H1 (cell line): ENCODE measurements around the gene ZNF487. TPM values are rescaled to one million over a fixed set of nuclear protein-coding genes. Genes with fewer than 3 reads are reported as not detected.

ENCODE experiments used
- CTCF ChIA-PET: fragments of 300-600 bp; sonication (Branson Sonifier 250); formaldehyde crosslinking; loops from one replicate; lab custom pipeline; 2021; ENCODE audit not compliant: partially characterized antibody; lab: Charles Lee
- POLR2A ChIA-PET: fragments of 300-600 bp; sonication (Branson Sonifier 250); formaldehyde crosslinking; loops from one replicate; lab custom pipeline; 2021; ENCODE audit warnings: inconsistent platforms; ENCODE audit not compliant: partially characterized antibody; lab: Charles Lee
- DNase-seq, 2 experiments: peaks; one replicate each; pipeline versions ENCODE4 v3.0.0 to v3.0.0-alpha.2; 2010 to 2022; ENCODE audit warnings: low spot score in 2 of 2, low read depth in 1 of 2, mixed read lengths in 1 of 2
- FAIRE-seq: peaks from 2 replicates; lab custom pipeline; 2011; peaks lifted over from hg19 to GRCh38; lab: Jason Lieb, UNC
- H2AFZ ChIP-seq: 2 replicates; pipeline ENCODE4 v1.8.1; 2012; ENCODE audit warnings: low read length, inconsistent platforms
- H2AK5ac ChIP-seq: 2 replicates; pipeline ENCODE4 v1.6.1; 2013; ENCODE audit warnings: low read depth, low read length
- H2BK120ac ChIP-seq: replicated peaks from 2 replicates; pipeline ENCODE3; 2013; ENCODE audit warnings: low read depth, low read length, inconsistent platforms
- H2BK12ac ChIP-seq: 2 replicates; pipeline ENCODE4 v1.6.1; 2013; ENCODE audit warnings: low read depth, low read length
- H2BK15ac ChIP-seq: 2 replicates; pipeline ENCODE4 v1.6.1; 2013; ENCODE audit warnings: low read length
- H2BK20ac ChIP-seq: 2 replicates; pipeline ENCODE4 v1.6.1; 2013; ENCODE audit warnings: low read length
- H2BK5ac ChIP-seq: 2 replicates; pipeline ENCODE4 v1.6.1; 2013; ENCODE audit warnings: low read depth, low read length
- H3K14ac ChIP-seq: 2 replicates; pipeline ENCODE4 v1.6.1; 2013; ENCODE audit warnings: inconsistent platforms; ENCODE audit not compliant: insufficient read length
- H3K18ac ChIP-seq: 2 replicates; pipeline ENCODE4 v1.6.1; 2013; ENCODE audit warnings: low read length; ENCODE audit errors: extremely low read depth
- H3K23ac ChIP-seq: 2 replicates; pipeline ENCODE4 v1.6.1; 2013; ENCODE audit warnings: inconsistent platforms; ENCODE audit not compliant: insufficient read length
- H3K23me2 ChIP-seq: 2 replicates; pipeline ENCODE4 v1.6.1; 2013; ENCODE audit warnings: low read depth, low read length
- H3K27ac ChIP-seq: 2 replicates; pipeline ENCODE4 v1.6.1; 2011; ENCODE audit warnings: low read depth, low read length, inconsistent platforms
- H3K27me3 ChIP-seq, 4 experiments: replicated peaks in 1 of 4; 1 replicate in 1 of 4; 2 replicates in 3 of 4; pipeline versions ENCODE4 v1.6.1 to v1.8.1; 2011 to 2013; ENCODE audit warnings: low read length in 3 of 4, mild to moderate bottlenecking in 3 of 4, inconsistent platforms in 2 of 4, mixed read lengths in 2 of 4, moderate library complexity in 1 of 4; ENCODE audit not compliant: control insufficient read depth in 3 of 4, insufficient read depth in 3 of 4; ENCODE audit errors: extremely low read depth in 1 of 4
- H3K36me3 ChIP-seq, 4 experiments: 2 replicates each; pipeline versions ENCODE4 v1.6.1 to v1.8.1; 2011 to 2013; ENCODE audit warnings: mild to moderate bottlenecking in 4 of 4, low read length in 3 of 4, moderate library complexity in 2 of 4, control low read depth in 1 of 4, inconsistent platforms in 1 of 4; ENCODE audit not compliant: insufficient read depth in 4 of 4, control insufficient read depth in 2 of 4
- H3K4ac ChIP-seq: replicated peaks from 2 replicates; pipeline ENCODE3; 2013; ENCODE audit warnings: low read length, low read depth, mixed read lengths, inconsistent platforms; ENCODE audit not compliant: insufficient read length
- H3K4me1 ChIP-seq, 4 experiments: replicated peaks in 1 of 4; 1 replicate in 1 of 4; 2 replicates in 3 of 4; pipeline versions ENCODE4 v1.6.1 to v1.8.1; 2011 to 2013; ENCODE audit warnings: low read length in 3 of 4, inconsistent platforms in 2 of 4, mixed read lengths in 1 of 4; ENCODE audit not compliant: insufficient read depth in 4 of 4, control insufficient read depth in 3 of 4
- H3K4me2 ChIP-seq, 2 experiments: 2 replicates each; pipeline versions ENCODE4 v1.6.1 to v1.8.1; 2011 to 2013; ENCODE audit warnings: low read depth in 2 of 2, low read length in 2 of 2, control low read depth in 1 of 2, inconsistent platforms in 1 of 2, mild to moderate bottlenecking in 1 of 2; ENCODE audit not compliant: insufficient read depth in 1 of 2
- H3K4me3 ChIP-seq, 4 experiments: fragments of 200-600, 300-600 bp in 1 of 4; sonication (generic), shearing (Covaris generic), sonication (Bioruptor Twin) in 1 of 4; 2 replicates each; pipeline versions ENCODE4 v1.5.1 to v1.8.1; 2011 to 2016; ENCODE audit warnings: low read length in 4 of 4, low read depth in 3 of 4, control low read depth in 2 of 4, inconsistent platforms in 2 of 4, mild to moderate bottlenecking in 2 of 4, mixed read lengths in 1 of 4, moderate library complexity in 1 of 4; ENCODE audit not compliant: insufficient read depth in 2 of 4; ENCODE audit errors: extremely low read depth in 1 of 4
- H3K56ac ChIP-seq: replicated peaks from 2 replicates; pipeline ENCODE3; 2013; ENCODE audit warnings: low read depth, mild to moderate bottlenecking, mixed read lengths, low read length, inconsistent platforms; ENCODE audit not compliant: insufficient read length
- H3K79me1 ChIP-seq: 2 replicates; pipeline ENCODE4 v1.6.1; 2013; ENCODE audit warnings: low read depth, low read length, control low read depth
- H3K79me2 ChIP-seq, 2 experiments: 2 replicates each; pipeline versions ENCODE4 v1.6.1 to v1.8.1; 2012 to 2013; ENCODE audit warnings: low read length in 2 of 2, mild to moderate bottlenecking in 2 of 2, inconsistent platforms in 1 of 2; ENCODE audit not compliant: insufficient read depth in 2 of 2, control insufficient read depth in 1 of 2
- H3K9ac ChIP-seq, 4 experiments: replicated peaks in 1 of 4; 1 replicate in 1 of 4; 2 replicates in 3 of 4; pipeline versions ENCODE4 v1.6.1 to v1.8.1; 2011 to 2013; ENCODE audit warnings: low read depth in 3 of 4, low read length in 3 of 4, control low read depth in 2 of 4, mild to moderate bottlenecking in 2 of 4, moderate library complexity in 2 of 4, inconsistent platforms in 1 of 4; ENCODE audit errors: extremely low read depth in 1 of 4
- H3K9me3 ChIP-seq, 2 experiments: 2 replicates each; pipeline versions ENCODE4 v1.6.1 to v1.8.1; 2012 to 2013; ENCODE audit warnings: mild to moderate bottlenecking in 2 of 2, moderate library complexity in 2 of 2, control low read depth in 1 of 2, inconsistent platforms in 1 of 2, low read depth in 1 of 2, low read length in 1 of 2, mixed read lengths in 1 of 2; ENCODE audit not compliant: insufficient read depth in 2 of 2
- H4K20me1 ChIP-seq, 2 experiments: replicated peaks in 1 of 2; 2 replicates each; pipeline versions ENCODE3 to v1.8.1; 2011 to 2013; ENCODE audit warnings: inconsistent platforms in 2 of 2, low read length in 2 of 2, mild to moderate bottlenecking in 1 of 2; ENCODE audit not compliant: insufficient read depth in 2 of 2, control insufficient read depth in 1 of 2
- H4K5ac ChIP-seq: 2 replicates; pipeline ENCODE4 v1.6.1; 2013; ENCODE audit warnings: low read length, low read depth, mixed read lengths, inconsistent platforms; ENCODE audit not compliant: insufficient read length
- H4K8ac ChIP-seq: 2 replicates; pipeline ENCODE4 v1.8.0; 2013; ENCODE audit warnings: mild to moderate bottlenecking, moderate library complexity, low read length, inconsistent platforms; ENCODE audit not compliant: insufficient read depth; ENCODE audit errors: extremely low read depth
- H4K91ac ChIP-seq: replicated peaks from 2 replicates; pipeline ENCODE3; 2013; ENCODE audit warnings: low read length, mixed read lengths, inconsistent platforms; ENCODE audit not compliant: insufficient read length
- ATF2 ChIP-seq: IDR thresholded peaks from 2 replicates; pipeline ENCODE4 v1.6.1; 2012; ENCODE audit warnings: low read length, inconsistent platforms
- BCL11A ChIP-seq, 2 experiments: IDR thresholded peaks; one replicate each; pipeline ENCODE4 v1.6.1; 2011; ENCODE audit warnings: low read depth in 2 of 2, low read length in 2 of 2, mild to moderate bottlenecking in 2 of 2
- BRCA1 ChIP-seq: IDR thresholded peaks from 2 replicates; pipeline ENCODE4 v1.6.1; 2012; ENCODE audit warnings: low read depth, low read length, improper control_type of control experiment
- CHD1 ChIP-seq: IDR thresholded peaks from 2 replicates; pipeline ENCODE4 v1.6.1; 2012; ENCODE audit warnings: low read depth, low read length, improper control_type of control experiment
- JUND ChIP-seq: IDR thresholded peaks from 2 replicates; pipeline ENCODE4 v1.6.1; 2011; ENCODE audit warnings: mild to moderate bottlenecking, improper control_type of control experiment, low read length
- MAFK ChIP-seq: IDR thresholded peaks from 2 replicates; pipeline ENCODE4 v1.6.1; 2012; ENCODE audit warnings: low read depth, mild to moderate bottlenecking, improper control_type of control experiment, low read length
- SP4 ChIP-seq: IDR thresholded peaks from 2 replicates; pipeline ENCODE4 v1.6.1; 2012; ENCODE audit warnings: low read length, inconsistent platforms
- TAF1 ChIP-seq: IDR thresholded peaks from 2 replicates; pipeline ENCODE4 v1.6.1; 2011; ENCODE audit warnings: mild to moderate bottlenecking, low read depth, low read length
- WGBS, 2 experiments: shearing (Covaris generic) in 1 of 2; methylation state at CpG; one replicate each; pipeline versions ENCODE4 v1.1.6 to v1.1.7; 2013 to 2015; ENCODE audit warnings: low lambda C conversion rate in 2 of 2, mixed read lengths in 2 of 2, inconsistent platforms in 1 of 2, low coverage in 1 of 2, missing lambda C conversion rate in 1 of 2; ENCODE audit not compliant: insufficient replicate concordance in 2 of 2, insufficient coverage in 1 of 2, insufficient read length in 1 of 2; ENCODE audit errors: extremely low coverage in 1 of 2, missing lambda C conversion rate in 1 of 2; 5-methylcytosine and 5-hydroxymethylcytosine counted together
- polyA plus RNA-seq, 7 experiments: library from polyadenylated mRNA; depleted of rRNA in 3 of 7; stranded (reverse) in 5 of 7; unstranded in 2 of 7; fragments of >200 nt in 5 of 7; fragments of 200-250 nt in 2 of 7; gene quantifications; 1 replicate in 5 of 7; 2 replicates in 1 of 7; 4 replicates in 1 of 7; pipeline versions ENCODE4 v1.2.1 to v1.2.3, GENCODE V29; 2011 to 2013; ENCODE audit warnings: missing spikeins in 2 of 7, mixed read lengths in 2 of 7
- total RNA-seq: library from RNA; stranded (reverse); fragmentation: NEBNext Ultra II Directional; extraction: Animal tissue kit (Norgen Biotek cat#: 25700); gene quantifications from 2 replicates; pipeline ENCODE4 v1.2.1, GENCODE V29; 2021
- TF ChIP-seq, protein P1 (sequence below): IDR thresholded peaks from 2 replicates; pipeline ENCODE4 v1.6.1; 2011; ENCODE audit warnings: low read length, improper control_type of control experiment

Gene ZNF487
- total and polyA plus RNA-seq, 2 of the 8 experiments (the other 6 are each of a cell fraction or from before 2014, with no cell fraction given), result 1.9 to 2.5 TPM

DNA sequence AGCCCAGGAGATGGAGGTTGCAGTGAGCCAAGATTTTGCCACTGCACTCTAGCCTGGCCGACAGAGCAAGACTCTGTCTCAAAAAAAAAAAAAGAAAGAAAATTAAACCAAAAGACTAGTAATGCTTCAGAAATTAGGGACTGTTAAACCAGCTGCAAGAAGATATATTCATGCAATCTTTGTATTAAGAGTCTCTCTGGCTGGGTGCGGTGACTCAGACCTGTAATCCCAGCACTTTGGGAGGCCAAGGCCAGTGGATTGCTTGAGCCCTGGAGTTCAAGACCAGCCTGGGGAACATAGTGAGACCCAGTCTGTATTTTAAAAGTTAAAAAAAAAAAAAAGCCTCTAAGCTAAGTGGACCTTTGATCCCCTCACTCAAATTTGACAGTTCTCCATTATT lies 25.4 kb upstream of the ZNF487 start:
- Histone ChIP-seq H4K91ac (no peak overlapping the region), H2AK5ac (no peak overlapping the region), H2BK20ac (no peak overlapping the region), H3K23me2 (peaks cover 9% of the 10 kb centered on the region; the same call in 1 of the 2 replicates), H4K20me1 (peaks cover 2 to 3% of the 10 kb centered on the region in 2 experiments), H3K4ac (no peak overlapping the region), H2BK120ac (no peak overlapping the region), H3K14ac (no peak overlapping the region), H3K4me1 (peaks cover 0 to 2% (median 0%) of the 10 kb centered on the region in 4 experiments; a peak in 3 of 7 replicates), H2BK15ac (no peak overlapping the region), H3K23ac (no peak overlapping the region), H3K4me2 (no peak overlapping the region), H3K79me2 (peaks cover 17 to 19% of the 10 kb centered on the region in 2 experiments), H2BK5ac (no peak overlapping the region), H3K9ac (no peak overlapping the region), H4K5ac (no peak overlapping the region), H3K27me3 (no peaks in the 10 kb centered on the region), H2BK12ac (no peak overlapping the region), H3K79me1 (no peaks in the 10 kb centered on the region), H3K4me3 (no peak overlapping the region), H2AFZ (no peak overlapping the region), H3K9me3 (no peaks in the 10 kb centered on the region), H3K18ac (no peak overlapping the region), H3K56ac (no peak overlapping the region), H3K27ac (no peak overlapping the region), H3K36me3 (no peaks in the 10 kb centered on the region), H4K8ac (no peak overlapping the region)
- CTCF ChIA-PET, result interaction anchor here (0.9 kb wide), 1 partner anchor 210 kb away, joined by 3 read pairs; no protein-coding TSS in a partner anchor
- WGBS, 2 experiments, result 100% methylated on average over 1 of the region's 2 CpGs; no CpG with 5 or more reads in 1 of the 2 experiments
- no peak for DNase-seq
- FAIRE-seq, result no peak
- POLR2A ChIA-PET, result interaction anchor here (1.6 to 5.1 kb wide), 3 partner anchors 9 to 22 kb away, joined by 4 to 26 read pairs (median 23); no protein-coding TSS in a partner anchor
- no peak for TF ChIP-seq MAFK
- no peak for TF ChIP-seq JUND
- TF ChIP-seq BCL11A (IDR thresholded peaks at IDR 0.05; ENCODE audit: low read depth in 2 of 2, low read length in 2 of 2), result no peak
- TF ChIP-seq ATF2, result no peak
- TF ChIP-seq, protein P1, sequence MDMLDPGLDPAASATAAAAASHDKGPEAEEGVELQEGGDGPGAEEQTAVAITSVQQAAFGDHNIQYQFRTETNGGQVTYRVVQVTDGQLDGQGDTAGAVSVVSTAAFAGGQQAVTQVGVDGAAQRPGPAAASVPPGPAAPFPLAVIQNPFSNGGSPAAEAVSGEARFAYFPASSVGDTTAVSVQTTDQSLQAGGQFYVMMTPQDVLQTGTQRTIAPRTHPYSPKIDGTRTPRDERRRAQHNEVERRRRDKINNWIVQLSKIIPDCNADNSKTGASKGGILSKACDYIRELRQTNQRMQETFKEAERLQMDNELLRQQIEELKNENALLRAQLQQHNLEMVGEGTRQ, result no peak
- TF ChIP-seq CHD1, result no peak
- no peak for TF ChIP-seq SP4
- TF ChIP-seq TAF1, result no peak
- TF ChIP-seq BRCA1, result no peak
